Measurements from ENCODE around the gene B4GALT7. TPM values are rescaled to one million over a fixed set of nuclear protein-coding genes. Genes with fewer than 3 reads are reported as not detected.

The B4GALT7 gene, protein sequence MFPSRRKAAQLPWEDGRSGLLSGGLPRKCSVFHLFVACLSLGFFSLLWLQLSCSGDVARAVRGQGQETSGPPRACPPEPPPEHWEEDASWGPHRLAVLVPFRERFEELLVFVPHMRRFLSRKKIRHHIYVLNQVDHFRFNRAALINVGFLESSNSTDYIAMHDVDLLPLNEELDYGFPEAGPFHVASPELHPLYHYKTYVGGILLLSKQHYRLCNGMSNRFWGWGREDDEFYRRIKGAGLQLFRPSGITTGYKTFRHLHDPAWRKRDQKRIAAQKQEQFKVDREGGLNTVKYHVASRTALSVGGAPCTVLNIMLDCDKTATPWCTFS
- total RNA-seq = 10 to 100 TPM; 49.9 to 55.7 TPM
- polyA plus RNA-seq (ENCODE audit: insufficient read depth, low read depth, low replicate concordance) = 39.9 TPM
- long read RNA-seq, donor 1, transcript B4GALT7-201 (6 exons, 1,747 nt) = major isoform, 9 of 12 reads
- long read RNA-seq, donor 1, partial matches to known transcripts = 0 of 12 reads
- long read RNA-seq, donor 1, other reads (novel, unspliced or antisense) = 0 of 12 reads
- long read RNA-seq, donor 2, transcript B4GALT7-201 (6 exons, 1,747 nt) = major isoform, 9 of 10 reads
- long read RNA-seq, donor 2, partial matches to known transcripts = 0 of 10 reads
- long read RNA-seq, donor 2, other reads (novel, unspliced or antisense) = 0 of 10 reads

- no peaks in the 10 kb centered on the region for H3K27me3 ChIP-seq
- intact Hi-C loops (cut with DNase I; ENCODE audit: low total_unique reads) = no loop called here
- WGBS, 2 donors = 1 to 2% methylated on average over 16 to 79 of the region's 86 CpGs
- peak; percentile 76 for DNase-seq
- peak within 1 kb of the TSS; percentile 91 to 93 for H3K4me3 ChIP-seq
- H3K36me3 ChIP-seq (ENCODE audit: low read depth, missing control alignments) = no peaks in the 10 kb centered on the region
- no peaks in the 10 kb centered on the region for H3K9me3 ChIP-seq
- no peak for TF ChIP-seq POLR2A (IDR thresholded peaks at IDR 0.05)
- TF ChIP-seq, protein P1, sequence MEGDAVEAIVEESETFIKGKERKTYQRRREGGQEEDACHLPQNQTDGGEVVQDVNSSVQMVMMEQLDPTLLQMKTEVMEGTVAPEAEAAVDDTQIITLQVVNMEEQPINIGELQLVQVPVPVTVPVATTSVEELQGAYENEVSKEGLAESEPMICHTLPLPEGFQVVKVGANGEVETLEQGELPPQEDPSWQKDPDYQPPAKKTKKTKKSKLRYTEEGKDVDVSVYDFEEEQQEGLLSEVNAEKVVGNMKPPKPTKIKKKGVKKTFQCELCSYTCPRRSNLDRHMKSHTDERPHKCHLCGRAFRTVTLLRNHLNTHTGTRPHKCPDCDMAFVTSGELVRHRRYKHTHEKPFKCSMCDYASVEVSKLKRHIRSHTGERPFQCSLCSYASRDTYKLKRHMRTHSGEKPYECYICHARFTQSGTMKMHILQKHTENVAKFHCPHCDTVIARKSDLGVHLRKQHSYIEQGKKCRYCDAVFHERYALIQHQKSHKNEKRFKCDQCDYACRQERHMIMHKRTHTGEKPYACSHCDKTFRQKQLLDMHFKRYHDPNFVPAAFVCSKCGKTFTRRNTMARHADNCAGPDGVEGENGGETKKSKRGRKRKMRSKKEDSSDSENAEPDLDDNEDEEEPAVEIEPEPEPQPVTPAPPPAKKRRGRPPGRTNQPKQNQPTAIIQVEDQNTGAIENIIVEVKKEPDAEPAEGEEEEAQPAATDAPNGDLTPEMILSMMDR (IDR thresholded peaks at IDR 0.05) = no peak
- H3K27ac ChIP-seq = peak within 1 kb of the TSS; percentile 80 to 85
- H3K4me1 ChIP-seq = peaks cover 28% of the 10 kb centered on the region
Observed at GRCh38 chr5:177599731-177600507, at the start of gene B4GALT7. Gene B4GALT7 (plus strand): TSS chr5:177600132. CDS start chr5:177600211, 79 bp downstream.

GRCh38 chr5:177552839-177553455 is 47.0 kb upstream of the B4GALT7 start:
- peak; percentile 58 for DNase-seq
- H3K27me3 ChIP-seq = no peaks in the 10 kb centered on the region
- peak overlapping the region; percentile 82 to 92 for H3K4me3 ChIP-seq
- WGBS, 2 donors = 19 to 23% methylated on average over 16 of the region's 16 CpGs
- intact Hi-C loops (cut with DNase I; ENCODE audit: low total_unique reads) = no loop called here
- H3K36me3 ChIP-seq (ENCODE audit: low read depth, missing control alignments) = no peaks in the 10 kb centered on the region
- TF ChIP-seq POLR2A (IDR thresholded peaks at IDR 0.05) = no peak
- TF ChIP-seq, protein P1 (IDR thresholded peaks at IDR 0.05) = no peak
- peaks cover 16% of the 10 kb centered on the region for H3K4me1 ChIP-seq
- H3K9me3 ChIP-seq = no peaks in the 10 kb centered on the region
- peak overlapping the region; percentile 71 to 89 for H3K27ac ChIP-seq

- 1 to 2% methylated on average over 10 to 36 of the region's 72 CpGs for WGBS, 2 donors
- Histone ChIP-seq H3K36me3 (ENCODE audit: low read depth, missing control alignments) (no peaks in the 10 kb centered on the region), H3K4me3 (peak overlapping the region; percentile 82 to 92), H3K27ac (peak overlapping the region; percentile 71 to 89), H3K4me1 (peaks cover 16% of the 10 kb centered on the region), H3K27me3 (no peaks in the 10 kb centered on the region), H3K9me3 (no peaks in the 10 kb centered on the region)
- TF ChIP-seq, protein P1 (IDR thresholded peaks at IDR 0.05) = no peak
- no peak for DNase-seq
- intact Hi-C loops (cut with DNase I; ENCODE audit: low total_unique reads) = no loop called here
Observed at GRCh38 chr5:177553671-177554429, 46.1 kb upstream of the B4GALT7 start.

- peaks cover 16% of the 10 kb centered on the region for H3K4me1 ChIP-seq
- TF ChIP-seq, protein P1 (IDR thresholded peaks at IDR 0.05) = no peak
- no peak for TF ChIP-seq POLR2A (IDR thresholded peaks at IDR 0.05)
- peak within 1 kb of the TSS; percentile 71 to 89 for H3K27ac ChIP-seq
- H3K27me3 ChIP-seq = no peaks in the 10 kb centered on the region
- peak within 1 kb of the TSS; percentile 82 to 92 for H3K4me3 ChIP-seq
- H3K36me3 ChIP-seq (ENCODE audit: low read depth, missing control alignments) = no peaks in the 10 kb centered on the region
- peak; percentile 95 for DNase-seq
- intact Hi-C loops (cut with DNase I; ENCODE audit: low total_unique reads) = no loop called here
- WGBS, 2 donors = 6 to 22% methylated on average over 18 to 49 of the region's 49 CpGs
- H3K9me3 ChIP-seq = no peaks in the 10 kb centered on the region
Observed at GRCh38 chr5:177554474-177555111, 45.3 kb upstream of the B4GALT7 start, which contains the start of gene FAM193B. Gene FAM193B (minus strand): TSS chr5:177554563. CDS start chr5:177554458, 105 bp downstream.

All from testis (tissue), 5 donors.